GM19397 (cell line): ENCODE data around the gene PPP2R5D.

ENCODE experiments used
- ATAC-seq: cut with Tn5 transposase; IDR thresholded peaks from one replicate; pipeline ENCODE4 v1.9.1; 2021; ENCODE audit warnings: mild to moderate bottlenecking, moderate library complexity; ENCODE audit not compliant: unreplicated experiment

The PPP2R5D gene

DNA sequence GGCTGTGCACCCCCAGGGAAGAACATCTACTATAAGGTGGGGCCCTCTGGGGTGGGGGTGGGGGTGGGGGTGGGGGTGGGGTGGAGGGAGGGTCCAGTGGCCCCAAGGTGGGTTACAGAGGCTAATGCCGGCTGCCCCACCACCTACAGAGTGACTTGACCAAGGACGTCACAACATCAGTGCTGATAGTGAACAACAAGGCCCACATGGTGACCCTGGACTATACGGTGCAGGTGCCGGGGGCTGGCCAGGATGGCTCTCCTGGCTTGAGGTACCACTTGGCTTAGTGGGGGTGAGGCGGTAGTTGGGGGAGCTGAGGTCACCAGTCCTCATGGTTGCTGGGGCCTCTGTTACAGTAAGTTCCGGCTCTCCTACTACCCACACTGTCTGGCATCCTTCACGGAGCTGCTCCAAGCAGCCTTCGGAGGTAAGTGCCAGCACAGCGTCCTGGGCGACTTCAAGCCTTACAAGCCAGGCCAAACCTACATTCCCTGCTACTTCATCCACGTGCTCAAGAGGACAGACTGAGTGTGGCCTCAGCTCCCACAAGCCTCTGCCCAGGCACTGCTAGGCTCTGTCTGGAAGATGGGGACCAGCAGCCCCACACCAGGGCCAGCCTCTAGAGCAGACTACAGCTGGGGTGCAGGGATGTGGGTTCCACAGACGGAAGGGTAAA, 21.1 kb upstream of the PPP2R5D start:
- no peak for ATAC-seq

DNA sequence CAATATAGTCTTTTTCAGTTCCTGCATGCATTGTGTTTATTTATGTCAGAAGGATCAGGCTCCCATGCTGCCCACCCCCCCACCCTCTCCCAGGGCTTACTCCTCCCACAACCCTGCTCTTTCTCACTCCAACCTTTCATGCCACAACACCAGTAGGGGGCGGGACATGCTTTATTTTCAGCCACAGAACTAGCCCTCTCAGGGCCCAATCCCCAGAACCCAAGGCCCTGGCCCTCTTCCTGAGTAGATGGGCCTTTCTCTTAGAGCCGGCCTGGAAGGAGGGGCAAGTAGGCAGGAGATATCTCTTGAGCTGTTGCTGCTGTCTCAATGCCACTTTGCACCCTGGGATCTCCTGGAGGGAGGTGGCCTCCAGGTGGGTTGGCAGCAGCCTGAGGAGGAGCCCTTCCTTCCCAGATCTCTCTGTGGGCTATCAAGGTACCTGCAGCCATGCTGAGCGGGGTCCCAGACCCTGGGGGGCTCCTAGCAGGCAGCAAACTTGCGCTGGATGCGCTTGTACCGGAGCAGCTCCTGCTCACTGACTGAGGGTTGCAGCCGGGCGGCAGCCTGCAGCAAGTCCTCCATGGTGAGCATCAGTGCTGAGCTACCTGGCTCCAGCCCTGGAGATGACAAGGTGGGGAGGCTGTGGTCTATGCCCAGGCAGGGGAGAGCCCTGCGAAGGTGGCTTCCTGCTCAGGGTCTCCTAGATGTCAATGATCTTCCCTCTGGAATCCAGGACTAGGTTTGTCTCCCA, 20.3 kb upstream of the PPP2R5D start:
- ATAC-seq: no peak

- no peak for ATAC-seq
These were observed 17.8 kb upstream of the PPP2R5D start for GRCh38 chr6:42966571-42966970.

DNA sequence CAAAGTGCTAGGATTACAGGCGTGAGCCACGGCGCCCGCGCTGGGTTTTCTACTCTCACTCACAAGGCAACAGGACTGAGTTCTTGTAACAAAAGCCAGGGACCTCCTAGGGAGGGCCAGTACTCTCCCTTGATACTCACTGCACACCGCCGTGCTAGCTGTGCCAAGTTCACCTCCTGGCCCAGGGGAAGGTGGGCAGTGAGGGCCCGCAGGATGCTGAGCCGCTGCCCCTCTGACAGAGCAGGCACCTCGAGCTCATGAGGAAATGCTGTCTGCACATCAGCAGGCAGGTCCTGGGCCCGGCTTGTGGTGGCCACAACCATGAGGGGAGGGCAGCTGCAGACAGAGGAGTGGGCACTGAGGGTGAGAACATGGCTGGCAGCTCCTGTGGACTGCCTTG, 17.1 kb upstream of the PPP2R5D start:
- ATAC-seq: no peak

- ATAC-seq: no peak
These were observed 16.2 kb upstream of the PPP2R5D start for GRCh38 chr6:42968126-42968701.

DNA sequence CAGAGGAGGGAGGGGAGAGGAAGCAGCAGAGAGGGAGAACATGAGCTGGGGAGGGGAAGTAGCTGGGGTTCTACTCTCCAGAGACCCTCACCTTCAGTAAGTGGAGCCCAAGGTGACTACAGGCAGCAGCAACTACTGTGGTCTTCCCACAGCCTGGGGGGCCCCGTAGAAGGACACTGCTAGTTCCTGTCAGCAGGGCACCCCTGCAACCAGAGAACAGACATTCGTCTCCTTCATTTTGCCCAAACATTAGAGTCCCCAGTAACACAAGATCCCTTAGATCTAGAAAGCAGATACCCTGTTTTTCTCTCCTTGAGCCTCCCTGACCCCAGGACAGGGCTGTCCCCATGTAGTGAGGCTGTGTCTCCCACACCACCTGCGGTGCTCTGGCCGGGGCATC, 15.6 kb upstream of the PPP2R5D start:
- no peak for ATAC-seq

- ATAC-seq: no peak
These were observed 14.9 kb upstream of the PPP2R5D start for GRCh38 chr6:42969431-42969830.

GRCh38 chr6:42969934-42970333, 14.4 kb upstream of the PPP2R5D start:
- no peak for ATAC-seq

DNA sequence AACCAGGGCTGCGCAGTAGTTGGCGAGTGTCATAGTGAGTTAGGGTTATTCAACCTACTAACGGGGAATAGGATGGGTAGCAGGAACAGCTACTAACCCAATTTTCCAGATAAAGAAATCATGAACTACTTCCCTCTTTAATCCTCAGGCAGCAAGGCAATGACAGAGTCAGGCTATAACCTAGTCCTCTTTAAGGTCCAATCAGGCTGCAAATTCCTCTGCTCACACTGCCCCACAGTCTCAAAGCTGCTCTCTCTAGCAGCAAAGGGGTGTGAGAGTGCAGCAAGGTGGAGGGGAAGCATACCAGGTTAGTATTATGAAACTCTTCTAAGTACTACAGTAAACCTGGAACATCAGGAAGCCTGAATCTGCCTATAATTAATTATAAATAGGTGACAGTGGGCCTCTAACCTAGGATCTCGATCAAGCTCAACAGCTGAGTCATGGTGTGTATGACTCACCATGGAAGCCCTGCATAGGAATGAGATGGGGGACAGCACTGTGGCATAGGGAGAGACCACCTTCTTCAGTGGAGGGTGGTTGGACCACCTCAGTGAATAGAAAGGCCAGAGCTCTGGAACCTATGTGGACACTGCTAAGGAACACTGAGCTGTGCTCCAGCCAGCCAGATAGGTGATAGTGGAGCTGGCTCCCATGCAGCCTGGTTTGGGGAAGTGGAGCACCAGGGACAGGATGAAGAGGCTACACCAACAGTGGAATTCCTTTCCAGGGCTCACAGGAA, 13.3 kb upstream of the PPP2R5D start:
- ATAC-seq: no peak

GRCh38 chr6:42971746-42972327, 12.5 kb upstream of the PPP2R5D start:
- ATAC-seq: no peak

- no peak for ATAC-seq
These were observed 10.4 kb upstream of the PPP2R5D start for GRCh38 chr6:42973926-42974325.

- no peak for ATAC-seq
These were observed 9.4 kb upstream of the PPP2R5D start for GRCh38 chr6:42974919-42975505.

- peak; percentile 18 for ATAC-seq
These were observed 5.9 kb upstream of the PPP2R5D start for GRCh38 chr6:42978487-42978838.

GRCh38 chr6:42978839-42979522, 5.4 kb upstream of the PPP2R5D start, which contains the start of gene PEX6:
Gene PEX6 (minus strand): TSS chr6:42979181. CDS start chr6:42979150, 31 bp downstream.
- peak; percentile 92 for ATAC-seq

DNA sequence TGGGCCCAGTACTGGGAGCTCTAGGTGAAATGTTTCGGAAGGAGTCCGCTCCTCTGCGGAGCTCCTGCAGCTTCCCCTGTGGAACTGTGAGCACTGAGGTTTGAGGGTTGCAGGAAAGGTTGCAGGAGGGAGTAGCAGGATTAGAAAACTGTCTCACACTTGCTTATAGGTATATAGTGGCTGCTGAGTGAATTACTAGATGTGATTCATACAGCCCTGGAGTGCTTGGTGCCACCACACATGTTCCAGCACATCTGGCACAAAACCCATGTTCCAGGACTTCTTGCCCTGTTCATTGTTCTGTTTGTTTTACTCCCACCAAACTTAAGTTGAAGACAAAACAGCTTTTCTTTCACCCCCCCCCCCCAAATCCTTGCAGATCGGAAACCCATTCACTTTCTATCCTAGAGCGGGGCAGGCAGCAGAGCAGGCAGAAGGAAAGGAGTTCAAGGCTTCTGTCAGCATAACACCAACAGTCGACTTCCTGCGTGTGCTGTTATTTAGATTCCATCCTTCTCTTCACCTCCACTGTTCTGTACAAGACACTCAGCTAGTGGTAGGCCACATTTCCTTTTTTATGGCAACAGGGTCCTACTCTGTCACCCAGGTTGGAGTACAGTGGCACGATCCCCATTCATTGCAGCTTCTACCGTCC, 4.7 kb upstream of the PPP2R5D start:
- no peak for ATAC-seq

- ATAC-seq: no peak
These were observed 2.5 kb upstream of the PPP2R5D start for GRCh38 chr6:42981836-42982235.

DNA sequence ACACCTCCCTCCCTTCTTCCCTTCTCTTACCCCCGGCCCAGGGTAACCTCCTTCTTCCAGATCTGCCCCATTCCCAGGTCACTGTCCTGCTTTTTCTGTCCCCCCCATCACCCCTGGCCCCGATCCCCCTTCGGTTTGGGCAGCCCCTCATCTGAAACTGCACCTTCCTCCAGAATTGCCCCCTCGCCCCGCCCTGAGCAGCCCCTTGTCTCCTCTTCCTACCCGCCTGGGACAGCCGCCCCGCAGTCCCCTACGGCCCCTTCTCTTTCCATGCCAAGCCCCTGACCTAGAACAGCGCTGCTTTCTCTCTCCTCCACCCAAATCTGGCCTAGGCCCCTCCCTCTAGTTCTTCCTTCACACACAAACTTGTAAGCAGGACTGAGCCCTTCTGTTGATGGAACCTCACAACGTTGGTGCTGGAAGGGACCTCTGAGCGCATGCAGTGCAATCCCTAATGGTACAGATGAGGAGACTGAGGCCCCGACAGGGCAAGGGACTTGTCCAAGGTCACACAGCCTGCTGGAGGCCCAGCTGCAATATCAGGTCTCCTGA, 630 bp downstream of the PPP2R5D start:
- ATAC-seq: no peak

GRCh38 chr6:42987533-42988451, 3.4 kb downstream of the PPP2R5D start:
- no peak for ATAC-seq
